Panc1 (cell line): ENCODE results near the gene ZMAT3.

Experiments used
- POLR2AphosphoS5 ChIP-seq: IDR thresholded peaks from 2 replicates; pipeline ENCODE4 v1.6.1; 2012; ENCODE audit warnings: mild to moderate bottlenecking, low read depth, low read length, moderate library complexity
- SIN3A ChIP-seq: IDR thresholded peaks from 2 replicates; pipeline ENCODE4 v1.6.1; 2012; ENCODE audit warnings: low read depth, mild to moderate bottlenecking, low read length, moderate library complexity, borderline replicate concordance; ENCODE audit not compliant: insufficient read depth
- TCF7L2 ChIP-seq: IDR thresholded peaks from 2 replicates; pipeline ENCODE4 v1.6.1; 2011; ENCODE audit warnings: mild to moderate bottlenecking, low read depth, low read length, inconsistent platforms
- TF ChIP-seq, protein P1 (sequence below): fragments of 450-650 bp; IDR thresholded peaks from 2 replicates; pipeline ENCODE4 v1.5.1; 2017; ENCODE audit warnings: mild to moderate bottlenecking

DNA sequence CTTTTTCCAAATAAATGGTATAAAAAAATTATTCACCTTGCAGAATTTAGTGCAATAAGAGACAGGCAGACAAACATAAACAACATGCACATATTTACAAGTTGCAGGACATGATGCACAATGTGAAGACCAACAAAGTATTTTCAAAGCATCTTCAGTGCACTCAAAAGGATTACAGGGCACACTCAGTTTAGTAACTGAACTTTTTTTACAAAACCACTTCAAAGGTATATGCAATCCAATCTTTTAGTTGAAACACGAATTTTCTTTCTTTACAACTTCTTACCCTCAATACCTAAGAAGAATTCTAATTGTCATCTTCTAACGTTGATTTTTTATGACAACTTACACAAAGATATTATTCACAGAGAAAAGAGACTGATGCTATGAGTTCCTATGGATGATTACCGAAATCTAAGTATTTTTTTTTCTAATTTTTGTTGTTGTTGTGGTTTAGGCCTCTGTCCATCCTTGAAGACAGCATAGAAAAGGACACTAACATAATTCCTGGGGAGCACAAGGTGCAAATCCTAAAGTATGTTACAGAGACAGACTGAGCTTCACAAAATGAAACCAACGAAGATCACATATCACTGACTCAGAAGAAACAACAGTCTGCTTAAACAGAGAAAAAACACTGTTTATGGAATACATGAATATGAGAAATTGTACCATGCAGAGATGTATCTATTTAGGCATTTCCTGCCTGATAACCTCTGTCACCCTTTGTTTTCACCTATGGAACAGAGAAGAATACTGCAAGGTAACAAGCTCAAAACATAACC, 50.3 kb downstream of the ZMAT3 start:
- TF ChIP-seq, protein P1, sequence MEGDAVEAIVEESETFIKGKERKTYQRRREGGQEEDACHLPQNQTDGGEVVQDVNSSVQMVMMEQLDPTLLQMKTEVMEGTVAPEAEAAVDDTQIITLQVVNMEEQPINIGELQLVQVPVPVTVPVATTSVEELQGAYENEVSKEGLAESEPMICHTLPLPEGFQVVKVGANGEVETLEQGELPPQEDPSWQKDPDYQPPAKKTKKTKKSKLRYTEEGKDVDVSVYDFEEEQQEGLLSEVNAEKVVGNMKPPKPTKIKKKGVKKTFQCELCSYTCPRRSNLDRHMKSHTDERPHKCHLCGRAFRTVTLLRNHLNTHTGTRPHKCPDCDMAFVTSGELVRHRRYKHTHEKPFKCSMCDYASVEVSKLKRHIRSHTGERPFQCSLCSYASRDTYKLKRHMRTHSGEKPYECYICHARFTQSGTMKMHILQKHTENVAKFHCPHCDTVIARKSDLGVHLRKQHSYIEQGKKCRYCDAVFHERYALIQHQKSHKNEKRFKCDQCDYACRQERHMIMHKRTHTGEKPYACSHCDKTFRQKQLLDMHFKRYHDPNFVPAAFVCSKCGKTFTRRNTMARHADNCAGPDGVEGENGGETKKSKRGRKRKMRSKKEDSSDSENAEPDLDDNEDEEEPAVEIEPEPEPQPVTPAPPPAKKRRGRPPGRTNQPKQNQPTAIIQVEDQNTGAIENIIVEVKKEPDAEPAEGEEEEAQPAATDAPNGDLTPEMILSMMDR: no peak
- TF ChIP-seq POLR2AphosphoS5: no peak
- no peak for TF ChIP-seq SIN3A
- no peak for TF ChIP-seq TCF7L2
